Measurements from ENCODE around the gene GJA5.

The GJA5 gene

GRCh38 chr1:147777694-147778093 lies 17.3 kb upstream of the GJA5 start:
- no peak for TF ChIP-seq CTCF (IDR thresholded peaks at IDR 0.05; ENCODE audit: extremely low read depth, missing control alignments)

GRCh38 chr1:147773215-147773715 lies 12.9 kb upstream of the GJA5 start:
- DNase-seq (ENCODE audit: low spot score) = no peak
- no peak for TF ChIP-seq CTCF (IDR thresholded peaks at IDR 0.05; ENCODE audit: extremely low read depth, missing control alignments)

More at GRCh38 chr1:147777694-147778093, 17.3 kb upstream of the GJA5 start:
- DNase-seq (ENCODE audit: low spot score) = no peak

GRCh38 chr1:147772570-147772969 lies 12.2 kb upstream of the GJA5 start:
- DNase-seq (ENCODE audit: low spot score) = no peak
- TF ChIP-seq CTCF (IDR thresholded peaks at IDR 0.05; ENCODE audit: extremely low read depth, missing control alignments) = no peak

GRCh38 chr1:147771226-147772125 lies 11.1 kb upstream of the GJA5 start:
- no peak for TF ChIP-seq CTCF (IDR thresholded peaks at IDR 0.05; ENCODE audit: extremely low read depth, missing control alignments)
- no peak for DNase-seq (ENCODE audit: low spot score)

GRCh38 chr1:147769106-147769505 lies 8.7 kb upstream of the GJA5 start:
- DNase-seq (ENCODE audit: low spot score) = no peak
- TF ChIP-seq CTCF (IDR thresholded peaks at IDR 0.05; ENCODE audit: extremely low read depth, missing control alignments) = no peak

- no peak for TF ChIP-seq CTCF (IDR thresholded peaks at IDR 0.05; ENCODE audit: extremely low read depth, missing control alignments)
- no peak for DNase-seq (ENCODE audit: low spot score)
Observed at GRCh38 chr1:147768582-147768981, 8.2 kb upstream of the GJA5 start.

GRCh38 chr1:147768101-147768500 lies 7.7 kb upstream of the GJA5 start:
- no peak for TF ChIP-seq CTCF (IDR thresholded peaks at IDR 0.05; ENCODE audit: extremely low read depth, missing control alignments)
- DNase-seq (ENCODE audit: low spot score) = no peak

Measured in GM20000 (cell line).